Caco-2 (cell line): Measurements from ENCODE around the gene SERPINA12. TPM values are rescaled to one million over a fixed set of nuclear protein-coding genes. Genes with fewer than 3 reads are reported as not detected.

Experiments
- BruUV-seq: library from RNA; stranded (reverse); fragments of 400-500 nt; replicated peaks from 2 replicates; lab custom pipeline; 2021; lab: Mats Ljungman, UMichigan
- CTCF ChIA-PET: fragments of 300-600 bp; sonication (Branson Sonifier 250); formaldehyde crosslinking; loops from one replicate; lab custom pipeline; 2022; ENCODE audit warnings: antibody characterized with exemption; lab: Charles Lee
- POLR2A ChIA-PET: fragments of 300-600 bp; sonication (Branson Sonifier 250); formaldehyde crosslinking; loops from one replicate; lab custom pipeline; 2022; ENCODE audit warnings: antibody characterized with exemption; lab: Charles Lee
- DNase-seq, 2 experiments: peaks; one replicate each; pipeline versions ENCODE4 v3.0.0 to v3.0.0-alpha.2; 2020 to 2022
- H3K27me3 ChIP-seq: replicated peaks from 2 replicates; pipeline ENCODE4 v1.6.0; 2011; ENCODE audit warnings: low read length; ENCODE audit not compliant: control insufficient read depth, insufficient read depth
- H3K36me3 ChIP-seq: 2 replicates; pipeline ENCODE4 v1.5.1; 2011; ENCODE audit warnings: low read length; ENCODE audit not compliant: control insufficient read depth, insufficient read depth
- H3K4me1 ChIP-seq: fragments of 250-450 bp; sonication (Bioruptor Pico); 2 replicates; pipeline ENCODE4 v1.5.1; 2020; ENCODE audit warnings: mild to moderate bottlenecking
- H3K4me3 ChIP-seq: 2 replicates; pipeline ENCODE4 v1.5.1; 2011; ENCODE audit warnings: low read depth, mild to moderate bottlenecking, control low read depth, low read length
- H3K9me3 ChIP-seq: fragments of 250-450 bp; sonication (Bioruptor Pico); 2 replicates; pipeline ENCODE4 v1.5.1; 2020; ENCODE audit warnings: mild to moderate bottlenecking, moderate library complexity
- H3K27ac Mint-ChIP-seq: one replicate; pipeline ENCODE4 v1.8.0; 2022; ENCODE audit warnings: mixed read lengths; ENCODE audit not compliant: unreplicated experiment
- H3K27me3 Mint-ChIP-seq: one replicate; pipeline ENCODE4 v1.8.0; 2022; ENCODE audit warnings: mixed read lengths; ENCODE audit not compliant: insufficient read depth, unreplicated experiment
- H3K36me3 Mint-ChIP-seq: one replicate; pipeline ENCODE4 v1.8.0; 2022; ENCODE audit warnings: mild to moderate bottlenecking, mixed read lengths; ENCODE audit not compliant: insufficient read depth, unreplicated experiment
- H3K4me1 Mint-ChIP-seq: one replicate; pipeline ENCODE4 v1.8.0; 2022; ENCODE audit warnings: low read depth, mixed read lengths; ENCODE audit not compliant: unreplicated experiment
- H3K4me3 Mint-ChIP-seq: one replicate; pipeline ENCODE4 v1.8.0; 2022; ENCODE audit warnings: mild to moderate bottlenecking, moderate library complexity, mixed read lengths; ENCODE audit not compliant: unreplicated experiment
- H3K9me3 Mint-ChIP-seq: one replicate; pipeline ENCODE4 v1.8.0; 2022; ENCODE audit warnings: mixed read lengths; ENCODE audit not compliant: unreplicated experiment
- intact Hi-C: fragments of 100-400 bp; cut with micrococcal nuclease; formaldehyde crosslinking; loops from one replicate; pipeline ENCODE4 v1.10.0; 2022; ENCODE audit not compliant: unreplicated experiment
- total RNA-seq: library from RNA; stranded (reverse); gene quantifications from 2 replicates; pipeline ENCODE4 v1.2.3, GENCODE V29; 2022
- TF ChIP-seq, protein P1 (sequence below), 2 experiments: fragments of 200-600 bp in 1 of 2; IDR thresholded peaks; 1 replicate in 1 of 2; 2 replicates in 1 of 2; pipeline versions ENCODE4 v1.5.1 to v1.8.0; 2011 to 2022; ENCODE audit warnings: antibody characterized with exemption in 1 of 2, control low read depth in 1 of 2, inconsistent platforms in 1 of 2, low read depth in 1 of 2, low read length in 1 of 2, mild to moderate bottlenecking in 1 of 2, moderate library complexity in 1 of 2; ENCODE audit not compliant: insufficient read depth in 1 of 2, severe bottlenecking in 1 of 2, unreplicated experiment in 1 of 2

SERPINA12 gene
- total RNA-seq, 1 experiment from 2014 or later: not detected

DNA sequence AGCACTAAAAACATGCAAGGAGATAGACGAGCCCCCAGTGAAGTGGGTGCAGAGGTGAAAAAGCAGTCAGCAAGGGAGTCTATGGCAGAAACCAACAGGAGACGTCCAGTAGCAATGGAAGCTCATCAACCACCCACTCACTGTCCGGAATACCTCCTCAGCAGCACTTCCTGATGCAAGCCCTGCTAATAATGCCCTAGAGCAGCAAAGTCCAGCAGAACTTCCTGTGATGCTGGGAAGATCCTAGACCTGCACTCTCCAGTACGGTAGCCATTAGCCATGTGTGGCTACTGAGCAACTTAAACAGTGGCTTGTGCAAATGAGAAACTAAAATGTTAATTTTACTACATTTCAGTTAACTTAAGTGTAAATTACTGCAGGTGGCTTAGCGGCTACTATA lies 44.2 kb downstream of the SERPINA12 start:
- peaks cover 11% of the 10 kb centered on the region for H3K27me3 Mint-ChIP-seq
- Histone ChIP-seq H3K27me3 (no peaks in the 10 kb centered on the region), H3K4me1 (no peaks in the 10 kb centered on the region), H3K9me3 (no peaks in the 10 kb centered on the region), H3K36me3 (no peaks in the 10 kb centered on the region), H3K4me3 (no peak overlapping the region)
- no TSS peak for BruUV-seq
- H3K9me3 Mint-ChIP-seq: peaks cover 7% of the 10 kb centered on the region
- no peak overlapping the region for H3K27ac Mint-ChIP-seq
- no peak overlapping the region for H3K4me3 Mint-ChIP-seq
- no peaks in the 10 kb centered on the region for H3K36me3 Mint-ChIP-seq
- no peak for DNase-seq
- H3K4me1 Mint-ChIP-seq: no peaks in the 10 kb centered on the region
- ChIA-PET CTCF (no interaction called here), POLR2A (no interaction called here)
- intact Hi-C loops: no loop called here
- TF ChIP-seq, protein P1, sequence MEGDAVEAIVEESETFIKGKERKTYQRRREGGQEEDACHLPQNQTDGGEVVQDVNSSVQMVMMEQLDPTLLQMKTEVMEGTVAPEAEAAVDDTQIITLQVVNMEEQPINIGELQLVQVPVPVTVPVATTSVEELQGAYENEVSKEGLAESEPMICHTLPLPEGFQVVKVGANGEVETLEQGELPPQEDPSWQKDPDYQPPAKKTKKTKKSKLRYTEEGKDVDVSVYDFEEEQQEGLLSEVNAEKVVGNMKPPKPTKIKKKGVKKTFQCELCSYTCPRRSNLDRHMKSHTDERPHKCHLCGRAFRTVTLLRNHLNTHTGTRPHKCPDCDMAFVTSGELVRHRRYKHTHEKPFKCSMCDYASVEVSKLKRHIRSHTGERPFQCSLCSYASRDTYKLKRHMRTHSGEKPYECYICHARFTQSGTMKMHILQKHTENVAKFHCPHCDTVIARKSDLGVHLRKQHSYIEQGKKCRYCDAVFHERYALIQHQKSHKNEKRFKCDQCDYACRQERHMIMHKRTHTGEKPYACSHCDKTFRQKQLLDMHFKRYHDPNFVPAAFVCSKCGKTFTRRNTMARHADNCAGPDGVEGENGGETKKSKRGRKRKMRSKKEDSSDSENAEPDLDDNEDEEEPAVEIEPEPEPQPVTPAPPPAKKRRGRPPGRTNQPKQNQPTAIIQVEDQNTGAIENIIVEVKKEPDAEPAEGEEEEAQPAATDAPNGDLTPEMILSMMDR (IDR thresholded peaks at IDR 0.05; ENCODE audit: insufficient read depth in 1 of 2, low read depth in 1 of 2, low read length in 1 of 2, severe bottlenecking in 1 of 2, unreplicated experiment in 1 of 2): no peak

DNA sequence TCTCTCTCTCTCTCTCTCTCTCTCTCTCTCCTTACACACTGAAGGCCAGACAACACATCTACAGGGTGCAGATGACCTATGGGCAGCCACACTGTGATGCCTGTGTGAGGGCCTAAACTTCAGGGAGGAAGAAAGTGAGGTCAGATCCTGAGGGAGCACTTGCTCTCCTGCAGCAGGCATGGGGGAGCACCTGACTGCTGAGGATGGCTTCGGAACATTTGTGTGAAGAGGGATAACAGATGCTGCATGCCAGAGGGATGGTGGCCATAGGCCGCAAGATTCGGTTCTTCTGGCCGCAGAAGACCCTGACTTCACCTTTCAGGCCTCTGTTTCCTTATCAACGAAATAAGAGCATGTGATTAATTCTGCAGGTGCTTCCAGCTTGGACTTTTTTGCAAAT lies 45.0 kb downstream of the SERPINA12 start:
- Histone ChIP-seq H3K27me3 (no peaks in the 10 kb centered on the region), H3K4me3 (no peak overlapping the region), H3K4me1 (no peaks in the 10 kb centered on the region), H3K9me3 (no peaks in the 10 kb centered on the region), H3K36me3 (no peaks in the 10 kb centered on the region)
- BruUV-seq: no TSS peak
- peaks cover 7% of the 10 kb centered on the region for H3K9me3 Mint-ChIP-seq
- TF ChIP-seq, protein P1 (IDR thresholded peaks at IDR 0.05; ENCODE audit: insufficient read depth in 1 of 2, low read depth in 1 of 2, low read length in 1 of 2, severe bottlenecking in 1 of 2, unreplicated experiment in 1 of 2): no peak
- H3K27me3 Mint-ChIP-seq: peaks cover 8% of the 10 kb centered on the region
- DNase-seq: no peak
- H3K36me3 Mint-ChIP-seq: no peaks in the 10 kb centered on the region
- no peaks in the 10 kb centered on the region for H3K4me1 Mint-ChIP-seq
- intact Hi-C loops: no loop called here
- CTCF ChIA-PET: no interaction called here
- POLR2A ChIA-PET: no interaction called here
- no peak overlapping the region for H3K27ac Mint-ChIP-seq
- no peak overlapping the region for H3K4me3 Mint-ChIP-seq

DNA sequence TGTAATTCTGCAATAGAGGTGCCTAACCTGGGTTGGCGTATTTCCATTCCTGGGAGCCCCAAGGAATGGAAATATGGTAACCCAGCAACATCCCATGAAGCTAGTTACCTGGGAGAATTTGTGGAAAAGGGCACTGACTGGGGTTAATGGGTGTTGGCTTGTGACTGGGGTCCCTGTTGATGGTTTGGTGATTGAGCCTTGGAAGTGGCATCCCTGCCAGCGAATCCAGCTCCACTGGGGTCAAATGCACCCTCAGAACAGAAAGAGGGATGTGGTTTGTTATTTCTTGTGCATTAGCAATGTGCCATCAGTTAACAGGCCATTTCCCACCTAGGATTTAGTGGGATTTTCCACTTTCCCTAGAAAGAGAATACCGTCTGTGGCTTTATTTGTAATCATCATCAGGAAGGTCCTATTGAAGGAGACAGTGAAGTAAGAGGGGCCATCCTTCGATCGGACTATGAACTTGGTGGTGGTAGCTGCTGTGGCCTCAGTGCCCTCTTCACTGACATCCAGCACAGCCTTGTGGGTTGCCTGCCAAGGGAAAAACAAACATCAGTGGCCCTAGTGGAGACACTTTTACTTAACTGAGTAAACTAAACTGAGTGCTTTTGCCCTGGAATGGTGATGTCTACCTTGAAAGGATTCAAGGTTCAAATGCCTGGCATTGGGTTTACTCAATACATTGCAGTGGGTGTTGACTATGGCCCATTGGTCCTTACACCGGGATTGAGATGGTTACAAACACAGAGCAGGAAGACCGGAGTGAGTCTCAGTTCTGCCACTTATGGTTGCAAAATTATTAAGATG lies 46.3 kb downstream of the SERPINA12 start:
- peaks cover 7% of the 10 kb centered on the region for H3K9me3 Mint-ChIP-seq
- H3K4me3 Mint-ChIP-seq: no peak overlapping the region
- POLR2A ChIA-PET: no interaction called here
- H3K4me1 Mint-ChIP-seq: no peaks in the 10 kb centered on the region
- H3K36me3 ChIP-seq: no peaks in the 10 kb centered on the region
- intact Hi-C loops: no loop called here
- H3K36me3 Mint-ChIP-seq: no peaks in the 10 kb centered on the region
- BruUV-seq: no TSS peak
- H3K27ac Mint-ChIP-seq: no peak overlapping the region
- H3K27me3 Mint-ChIP-seq: peaks cover 5% of the 10 kb centered on the region
- no peaks in the 10 kb centered on the region for H3K4me1 ChIP-seq
- H3K27me3 ChIP-seq: no peaks in the 10 kb centered on the region
- TF ChIP-seq, protein P1 (IDR thresholded peaks at IDR 0.05; ENCODE audit: insufficient read depth in 1 of 2, low read depth in 1 of 2, low read length in 1 of 2, severe bottlenecking in 1 of 2, unreplicated experiment in 1 of 2): no peak
- no peaks in the 10 kb centered on the region for H3K9me3 ChIP-seq
- no peak for DNase-seq
- H3K4me3 ChIP-seq: no peak overlapping the region
- CTCF ChIA-PET: no interaction called here
